Measurements from ENCODE around the gene DIAPH3. TPM values are rescaled to one million over a fixed set of nuclear protein-coding genes. Genes with fewer than 3 reads are reported as not detected.

DIAPH3 gene
- polyA plus RNA-seq, 2 of the 4 experiments (the other 2 are of a cell fraction): 10.8 to 13.6 TPM

GRCh38 chr13:59754411-59754810, 409.3 kb downstream of the DIAPH3 start:
- FAIRE-seq: no peak
- no peak for ATAC-seq
- TF ChIP-seq BHLHE40 (IDR thresholded peaks at IDR 0.05; ENCODE audit: low read depth, low read length): no peak
- TF ChIP-seq FOSB (CRISPR knock-in tag; IDR thresholded peaks at IDR 0.05): no peak
- no peak for TF ChIP-seq JUNB (IDR thresholded peaks at IDR 0.05)
- TF ChIP-seq FOXS1 (CRISPR knock-in tag; IDR thresholded peaks at IDR 0.05): no peak
- TF ChIP-seq NFE2L2 (conservative IDR thresholded peaks at IDR 0.05; ENCODE audit: low read length): no peak
- TF ChIP-seq PHF8 (IDR thresholded peaks at IDR 0.05; ENCODE audit: borderline replicate concordance, low read depth): no peak
- no peak for TF ChIP-seq ZSCAN20 (CRISPR knock-in tag; IDR thresholded peaks at IDR 0.05)
- no peak for TF ChIP-seq MAZ (IDR thresholded peaks at IDR 0.05; ENCODE audit: borderline replicate concordance, low read depth, low read length)
- no peak for TF ChIP-seq TP53 (CRISPR knock-in tag; IDR thresholded peaks at IDR 0.05)
- TF ChIP-seq POLR2AphosphoS2 (conservative IDR thresholded peaks at IDR 0.05; ENCODE audit: low read length): no peak
- TF ChIP-seq KDM5A (IDR thresholded peaks at IDR 0.05): no peak
- TF ChIP-seq NPAS2 (CRISPR knock-in tag; IDR thresholded peaks at IDR 0.05; ENCODE audit: borderline replicate concordance): no peak
- no peak for TF ChIP-seq ZFP36 (IDR thresholded peaks at IDR 0.05; ENCODE audit: borderline replicate concordance, partially characterized antibody)
- no peak for TF ChIP-seq SMC3 (IDR thresholded peaks at IDR 0.05)
- no peak for TF ChIP-seq SREBF2 (IDR thresholded peaks at IDR 0.05)
- TF ChIP-seq HEYL (CRISPR knock-in tag; IDR thresholded peaks at IDR 0.05): no peak
- TF ChIP-seq EP300 (IDR thresholded peaks at IDR 0.05): no peak
- TF ChIP-seq EHF (CRISPR knock-in tag; IDR thresholded peaks at IDR 0.05): no peak
- TF ChIP-seq RAD21 (conservative IDR thresholded peaks at IDR 0.05 in 1 of 2, IDR thresholded peaks at IDR 0.05 in 1 of 2): no peak
- TF ChIP-seq RARB (CRISPR knock-in tag; IDR thresholded peaks at IDR 0.05): no peak
- Histone ChIP-seq H3K9me3 (no peaks in the 10 kb centered on the region), H3K4me2 (no peak overlapping the region), H3K4me3 (no peak overlapping the region), H3K27ac (no peak overlapping the region), H3K4me1 (no peaks in the 10 kb centered on the region)
- POLR2A ChIA-PET: no interaction called here
- DNase-seq (ENCODE audit: low read depth in 1 of 2, low spot score in 1 of 2): no peak
- CTCF ChIA-PET: no interaction called here
- 58% methylated on average over 2 of the region's 2 CpGs for WGBS (ENCODE audit: missing lambda C conversion rate)

- H3K4me1 ChIP-seq: 0 out of 3 replicates have a peak, but pooled peaks cover 7% of the 10 kb centered on the region
- POLR2A ChIA-PET: no interaction called here
- DNase-seq (ENCODE audit: low read depth in 1 of 2, low spot score in 1 of 2) (no peak), FAIRE-seq (no peak), ATAC-seq (no peak)
- TF ChIP-seq POLR2A (IDR thresholded peaks at IDR 0.05; ENCODE audit: low read length) (no peak), MAX (IDR thresholded peaks at IDR 0.05) (no peak), NFE2L2 (conservative IDR thresholded peaks at IDR 0.05; ENCODE audit: low read length) (no peak), ZFP36 (IDR thresholded peaks at IDR 0.05; ENCODE audit: borderline replicate concordance, partially characterized antibody) (no peak)
- no peak overlapping the region for H3K27ac ChIP-seq
- H3K4me2 ChIP-seq: no peak overlapping the region
- H3K9me3 ChIP-seq: no peaks in the 10 kb centered on the region
- 88% methylated on average over 6 of the region's 7 CpGs for WGBS (ENCODE audit: missing lambda C conversion rate)
- CTCF ChIA-PET: no interaction called here
- H3K4me3 ChIP-seq: no peak overlapping the region
Measured at GRCh38 chr13:59750860-59751259, 412.9 kb downstream of the DIAPH3 start.

- 0 out of 3 replicates have a peak, but pooled peaks cover 12% of the 10 kb centered on the region for H3K4me1 ChIP-seq
- H3K27ac ChIP-seq: no peak overlapping the region
- no peak overlapping the region for H3K4me3 ChIP-seq
- ChIA-PET CTCF (interaction anchor here (0.9 kb wide), 1 partner anchor 159 kb away, joined by 3 read pairs; no protein-coding TSS in a partner anchor), POLR2A (no interaction called here)
- DNase-seq (ENCODE audit: low read depth in 1 of 2, low spot score in 1 of 2): no peak
- ATAC-seq: no peak
- H3K9me3 ChIP-seq: no peaks in the 10 kb centered on the region
- FAIRE-seq: no peak
- no peak overlapping the region for H3K4me2 ChIP-seq
- 93% methylated on average over 5 of the region's 5 CpGs for WGBS (ENCODE audit: missing lambda C conversion rate)
- TF ChIP-seq FOXS1 (CRISPR knock-in tag; IDR thresholded peaks at IDR 0.05): no peak
- no peak for TF ChIP-seq HOXB5 (CRISPR knock-in tag; IDR thresholded peaks at IDR 0.05)
- no peak for TF ChIP-seq CEBPB (IDR thresholded peaks at IDR 0.05)
- TF ChIP-seq GATA3 (IDR thresholded peaks at IDR 0.05; ENCODE audit: borderline replicate concordance): no peak
- no peak for TF ChIP-seq REST (IDR thresholded peaks at IDR 0.05)
- TF ChIP-seq EHMT2 (IDR thresholded peaks at IDR 0.05; ENCODE audit: low read depth): no peak
- no peak for TF ChIP-seq E2F6 (IDR thresholded peaks at IDR 0.05; ENCODE audit: borderline replicate concordance, low read depth)
- TF ChIP-seq TP53 (CRISPR knock-in tag; IDR thresholded peaks at IDR 0.05): no peak
- TF ChIP-seq KDM1A (IDR thresholded peaks at IDR 0.05; ENCODE audit: low read depth): no peak
- no peak for TF ChIP-seq HDAC2 (IDR thresholded peaks at IDR 0.05)
- no peak for TF ChIP-seq CTCF (IDR thresholded peaks at IDR 0.05)
- no peak for TF ChIP-seq EP300 (IDR thresholded peaks at IDR 0.05)
- no peak for TF ChIP-seq TFCP2L1 (CRISPR knock-in tag; IDR thresholded peaks at IDR 0.05)
- no peak for TF ChIP-seq CHD4 (IDR thresholded peaks at IDR 0.05; ENCODE audit: borderline replicate concordance)
Measured at GRCh38 chr13:59748046-59748445, 415.7 kb downstream of the DIAPH3 start.
